Measurements from ENCODE around the gene SIRPB2.

Gene SIRPB2

GRCh38 chr20:1533059-1533458 lies 41.8 kb upstream of the SIRPB2 start:
- TF ChIP-seq RAD21 (IDR thresholded peaks at IDR 0.05; ENCODE audit: low read depth) (no peak), FOXM1 (IDR thresholded peaks at IDR 0.05; ENCODE audit: borderline replicate concordance, low read depth) (no peak), CREB1 (IDR thresholded peaks at IDR 0.05; ENCODE audit: low read depth) (no peak), CEBPB (IDR thresholded peaks at IDR 0.05) (no peak), NFIC (IDR thresholded peaks at IDR 0.05) (no peak)

- TF ChIP-seq TCF12 (IDR thresholded peaks at IDR 0.05; ENCODE audit: low read depth) (no peak), YY1 (IDR thresholded peaks at IDR 0.05; ENCODE audit: low read depth) (no peak), ZBTB7A (IDR thresholded peaks at IDR 0.05; ENCODE audit: low read depth) (no peak), NFIC (IDR thresholded peaks at IDR 0.05) (no peak), REST (IDR thresholded peaks at IDR 0.05; ENCODE audit: low read depth) (no peak), USF1 (IDR thresholded peaks at IDR 0.05) (no peak), CEBPB (IDR thresholded peaks at IDR 0.05) (no peak), EGR1 (IDR thresholded peaks at IDR 0.05) (no peak), MAX (IDR thresholded peaks at IDR 0.05) (no peak), EP300 (IDR thresholded peaks at IDR 0.05; ENCODE audit: borderline replicate concordance) (no peak), FOXM1 (IDR thresholded peaks at IDR 0.05; ENCODE audit: borderline replicate concordance, low read depth) (no peak), CREB1 (IDR thresholded peaks at IDR 0.05; ENCODE audit: low read depth) (no peak), TAF1 (IDR thresholded peaks at IDR 0.05; ENCODE audit: low read depth) (no peak), TEAD4 (IDR thresholded peaks at IDR 0.05) (no peak), RAD21 (IDR thresholded peaks at IDR 0.05; ENCODE audit: low read depth) (no peak)
Observed at GRCh38 chr20:1528811-1529210, 37.6 kb upstream of the SIRPB2 start.

- no peak for TF ChIP-seq RAD21 (IDR thresholded peaks at IDR 0.05; ENCODE audit: low read depth)
- TF ChIP-seq EGR1 (IDR thresholded peaks at IDR 0.05) = no peak
- no peak for TF ChIP-seq USF1 (IDR thresholded peaks at IDR 0.05)
- no peak for TF ChIP-seq TEAD4 (IDR thresholded peaks at IDR 0.05)
- no peak for TF ChIP-seq ZBTB7A (IDR thresholded peaks at IDR 0.05; ENCODE audit: low read depth)
- no peak for TF ChIP-seq EP300 (IDR thresholded peaks at IDR 0.05; ENCODE audit: borderline replicate concordance)
- TF ChIP-seq MAX (IDR thresholded peaks at IDR 0.05) = no peak
- TF ChIP-seq FOXM1 (IDR thresholded peaks at IDR 0.05; ENCODE audit: borderline replicate concordance, low read depth) = no peak
- no peak for TF ChIP-seq YY1 (IDR thresholded peaks at IDR 0.05; ENCODE audit: low read depth)
- no peak for TF ChIP-seq CEBPB (IDR thresholded peaks at IDR 0.05)
- TF ChIP-seq CREB1 (IDR thresholded peaks at IDR 0.05; ENCODE audit: low read depth) = no peak
- no peak for TF ChIP-seq REST (IDR thresholded peaks at IDR 0.05; ENCODE audit: low read depth)
- TF ChIP-seq TCF12 (IDR thresholded peaks at IDR 0.05; ENCODE audit: low read depth) = no peak
- no peak for TF ChIP-seq NFIC (IDR thresholded peaks at IDR 0.05)
- TF ChIP-seq TAF1 (IDR thresholded peaks at IDR 0.05; ENCODE audit: low read depth) = no peak
Observed at GRCh38 chr20:1527923-1528322, 36.7 kb upstream of the SIRPB2 start.

GRCh38 chr20:1526896-1527295 lies 35.7 kb upstream of the SIRPB2 start:
- TF ChIP-seq MAX (IDR thresholded peaks at IDR 0.05) = no peak
- TF ChIP-seq CREB1 (IDR thresholded peaks at IDR 0.05; ENCODE audit: low read depth) = no peak
- TF ChIP-seq NFIC (IDR thresholded peaks at IDR 0.05) = no peak
- no peak for TF ChIP-seq TEAD4 (IDR thresholded peaks at IDR 0.05)
- no peak for TF ChIP-seq RAD21 (IDR thresholded peaks at IDR 0.05; ENCODE audit: low read depth)
- TF ChIP-seq EGR1 (IDR thresholded peaks at IDR 0.05) = no peak
- no peak for TF ChIP-seq TAF1 (IDR thresholded peaks at IDR 0.05; ENCODE audit: low read depth)
- TF ChIP-seq USF1 (IDR thresholded peaks at IDR 0.05) = no peak
- no peak for TF ChIP-seq ZBTB7A (IDR thresholded peaks at IDR 0.05; ENCODE audit: low read depth)
- TF ChIP-seq CEBPB (IDR thresholded peaks at IDR 0.05) = no peak

GRCh38 chr20:1526310-1526709 lies 35.1 kb upstream of the SIRPB2 start:
- TF ChIP-seq EGR1 (IDR thresholded peaks at IDR 0.05) = no peak
- TF ChIP-seq TCF12 (IDR thresholded peaks at IDR 0.05; ENCODE audit: low read depth) = no peak
- TF ChIP-seq EP300 (IDR thresholded peaks at IDR 0.05; ENCODE audit: borderline replicate concordance) = no peak
- TF ChIP-seq CREB1 (IDR thresholded peaks at IDR 0.05; ENCODE audit: low read depth) = no peak
- TF ChIP-seq NFIC (IDR thresholded peaks at IDR 0.05) = no peak

All from Ishikawa (cell line).